Suppressor macrophage treated with lipopolysaccharide for 4 hours (primary cell): ENCODE data around the gene MYMK.
A peak's percentile ranks its signal among the peaks of the same experiment; 100 is the strongest.
"Not testable (repeated sequence)": the region's sequence is repeated elsewhere in the genome, so short reads cannot be mapped to it uniquely, and the experiment has no call there.

Source experiments
- DNase-seq: peaks from one replicate; pipeline ENCODE4 v3.0.0-alpha.2; 2020

The MYMK gene, protein sequence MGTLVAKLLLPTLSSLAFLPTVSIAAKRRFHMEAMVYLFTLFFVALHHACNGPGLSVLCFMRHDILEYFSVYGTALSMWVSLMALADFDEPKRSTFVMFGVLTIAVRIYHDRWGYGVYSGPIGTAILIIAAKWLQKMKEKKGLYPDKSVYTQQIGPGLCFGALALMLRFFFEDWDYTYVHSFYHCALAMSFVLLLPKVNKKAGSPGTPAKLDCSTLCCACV

GRCh38 chr9:133524679-133525228 is at the start of gene MYMK:
MYMK (minus strand) TSS chr9:133524959; CDS start chr9:133524844, 115 bp downstream.
- no peak for DNase-seq

DNA sequence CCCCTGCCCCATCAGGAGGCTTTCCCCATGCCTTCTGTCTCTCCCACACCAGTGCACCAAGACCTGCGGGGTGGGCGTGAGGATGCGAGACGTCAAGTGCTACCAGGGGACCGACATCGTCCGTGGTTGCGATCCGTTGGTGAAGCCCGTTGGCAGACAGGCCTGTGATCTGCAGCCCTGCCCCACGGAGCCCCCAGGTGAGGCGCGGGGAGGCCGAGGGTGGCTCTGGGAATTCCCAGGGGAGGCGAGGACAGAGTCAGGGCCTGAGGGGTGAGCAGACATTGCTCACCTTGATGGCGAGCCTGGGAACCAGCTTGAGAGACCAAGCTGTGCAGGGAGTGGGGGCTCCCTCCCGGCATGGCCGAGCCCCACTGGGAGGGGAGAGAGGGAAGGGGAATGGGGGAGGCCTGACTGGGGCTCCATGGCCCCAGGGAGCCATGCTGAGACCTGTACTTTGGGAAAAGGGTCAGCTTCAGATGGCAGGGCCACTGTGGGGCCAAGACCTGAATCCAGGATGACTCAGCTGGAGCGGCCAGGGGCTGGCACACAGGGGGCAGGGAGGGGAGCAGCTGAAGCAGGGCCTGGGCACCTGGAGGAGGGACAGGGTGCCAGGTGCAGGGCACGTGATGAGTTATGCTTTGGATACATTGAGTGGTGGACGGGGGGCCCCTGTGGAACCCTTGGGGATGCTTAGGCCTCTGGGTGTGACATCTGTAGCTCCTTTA is 49.2 kb upstream of the MYMK start:
- no peak for DNase-seq

GRCh38 chr9:133572821-133573361 is 48.1 kb upstream of the MYMK start:
- DNase-seq, result no peak

DNA sequence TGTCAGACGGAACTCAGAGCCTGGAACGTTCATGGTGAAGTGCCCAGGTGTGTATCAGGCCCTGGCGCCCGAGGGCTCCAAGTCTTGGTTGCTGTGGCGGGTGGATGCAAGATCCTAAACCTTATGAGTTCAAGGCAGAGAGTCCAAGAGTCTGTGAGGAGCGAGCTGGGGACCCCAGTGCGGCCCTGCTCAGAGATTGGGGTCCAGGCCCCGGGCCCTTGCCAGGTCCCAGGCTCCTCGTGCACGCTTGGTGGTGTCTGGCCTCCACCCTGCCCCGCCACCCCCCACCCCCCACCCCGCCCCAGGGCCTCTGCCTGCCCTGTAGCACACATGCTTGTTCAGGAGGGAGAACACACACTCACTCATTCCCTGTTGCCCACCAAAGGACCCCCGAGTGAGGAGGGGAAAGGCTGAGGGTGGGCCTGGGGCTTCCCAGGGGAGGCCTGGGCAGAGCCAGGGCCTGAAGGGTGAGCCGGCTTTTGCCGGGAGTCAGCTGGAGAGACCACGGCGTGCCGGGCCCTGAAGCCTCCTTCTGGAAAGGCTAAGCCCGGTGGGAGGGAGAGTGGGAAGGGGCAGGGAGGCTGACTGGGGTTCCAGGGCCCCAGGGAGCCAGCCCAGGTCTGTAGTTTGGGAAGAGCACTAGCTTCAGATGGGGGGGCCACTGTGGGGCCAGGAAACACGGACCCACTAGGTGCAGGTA is 47.3 kb upstream of the MYMK start:
- DNase-seq, result no peak

- DNase-seq, result no peak
These were observed 46.7 kb upstream of the MYMK start for GRCh38 chr9:133571391-133571890.

GRCh38 chr9:133570691-133571080 is 45.9 kb upstream of the MYMK start:
- no peak for DNase-seq

GRCh38 chr9:133569891-133570690 is 45.3 kb upstream of the MYMK start:
- DNase-seq, result no peak

- DNase-seq, result no peak
These were observed 44.5 kb upstream of the MYMK start for GRCh38 chr9:133569121-133569785.

DNA sequence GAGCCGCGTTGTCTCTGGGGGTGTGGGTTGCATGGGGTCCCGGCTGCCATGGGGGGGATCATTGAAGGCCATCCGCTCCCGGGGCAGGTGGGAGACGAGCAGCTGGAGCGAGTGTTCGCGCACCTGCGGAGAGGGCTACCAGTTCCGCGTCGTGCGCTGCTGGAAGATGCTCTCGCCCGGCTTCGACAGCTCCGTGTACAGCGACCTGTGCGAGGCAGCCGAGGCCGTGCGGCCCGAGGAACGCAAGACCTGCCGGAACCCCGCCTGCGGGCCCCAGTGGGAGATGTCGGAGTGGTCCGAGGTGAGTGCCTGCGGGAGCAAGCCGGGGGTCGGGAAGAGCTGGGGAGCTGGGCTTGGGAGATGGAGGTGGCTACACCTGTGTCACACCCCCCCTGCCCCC is 43.4 kb upstream of the MYMK start:
- DNase-seq, result no peak

- no peak for DNase-seq
These were observed 42.1 kb upstream of the MYMK start for GRCh38 chr9:133566817-133567216.

- no peak for DNase-seq
These were observed 41.6 kb upstream of the MYMK start for GRCh38 chr9:133566382-133566781.

DNA sequence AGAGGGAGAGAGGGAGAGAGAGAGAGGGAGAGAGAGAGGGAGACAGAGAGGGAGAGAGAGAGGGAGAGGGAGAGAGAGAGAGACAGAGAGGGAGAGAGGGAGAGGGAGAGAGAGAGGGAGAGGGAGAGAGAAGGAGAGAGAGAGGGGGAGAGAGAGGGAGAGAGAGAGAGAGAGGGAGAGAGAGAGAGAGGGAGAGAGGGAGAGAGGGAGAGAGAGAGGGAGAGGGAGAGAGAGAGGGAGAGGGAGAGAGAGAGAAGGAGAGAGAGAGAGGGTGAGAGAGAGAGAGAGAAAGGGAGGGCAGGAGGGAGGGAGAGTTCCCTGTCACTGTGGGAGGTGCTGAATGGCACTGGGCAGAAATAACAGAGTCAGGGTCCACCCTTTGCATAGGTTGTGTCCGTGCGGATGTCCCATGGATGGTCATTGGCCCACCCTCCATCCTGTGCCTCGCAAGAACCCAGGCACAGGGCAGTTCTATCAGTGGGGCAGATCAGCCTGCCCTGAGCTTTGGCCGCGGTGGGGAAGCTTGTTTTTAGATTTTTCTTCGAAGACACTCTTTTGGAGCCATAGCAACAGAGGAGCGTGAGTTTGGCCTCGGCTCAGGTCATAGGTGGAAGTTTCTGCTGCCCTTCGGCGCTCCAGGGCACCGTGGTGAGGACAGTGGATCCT is 39.8 kb upstream of the MYMK start:
- no peak for DNase-seq

GRCh38 chr9:133563814-133564213 is 39.1 kb upstream of the MYMK start:
- not testable (repeated sequence) for DNase-seq

DNA sequence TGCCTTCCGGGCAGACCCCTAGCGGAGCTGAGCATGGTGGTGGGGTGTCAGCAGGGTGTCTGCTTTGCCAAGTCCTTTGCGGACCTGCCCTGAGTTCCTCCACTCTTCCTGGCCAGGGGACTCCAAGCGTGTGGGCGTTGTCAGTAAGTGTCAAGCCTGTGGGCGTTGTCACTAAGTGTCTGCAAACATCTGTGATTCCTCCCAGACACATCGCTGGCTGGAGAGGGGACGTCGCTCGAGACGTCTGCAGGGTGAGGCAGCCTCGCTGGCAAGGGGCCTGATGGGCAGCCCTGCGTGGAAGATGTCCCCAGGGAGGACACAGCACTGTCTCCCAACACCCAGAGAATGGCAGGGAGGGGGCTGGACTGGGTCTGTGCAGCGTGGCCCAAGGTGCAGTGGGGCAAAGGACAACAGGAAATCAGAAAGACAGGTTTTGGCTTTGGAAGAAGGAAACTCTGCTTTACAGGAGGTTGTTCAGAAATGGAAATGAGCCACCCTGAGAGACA is 38.6 kb upstream of the MYMK start:
- no peak for DNase-seq

- DNase-seq, result no peak
These were observed 38.0 kb upstream of the MYMK start for GRCh38 chr9:133562611-133563290.

- no peak for DNase-seq
These were observed 37.3 kb upstream of the MYMK start for GRCh38 chr9:133561976-133562554.

DNA sequence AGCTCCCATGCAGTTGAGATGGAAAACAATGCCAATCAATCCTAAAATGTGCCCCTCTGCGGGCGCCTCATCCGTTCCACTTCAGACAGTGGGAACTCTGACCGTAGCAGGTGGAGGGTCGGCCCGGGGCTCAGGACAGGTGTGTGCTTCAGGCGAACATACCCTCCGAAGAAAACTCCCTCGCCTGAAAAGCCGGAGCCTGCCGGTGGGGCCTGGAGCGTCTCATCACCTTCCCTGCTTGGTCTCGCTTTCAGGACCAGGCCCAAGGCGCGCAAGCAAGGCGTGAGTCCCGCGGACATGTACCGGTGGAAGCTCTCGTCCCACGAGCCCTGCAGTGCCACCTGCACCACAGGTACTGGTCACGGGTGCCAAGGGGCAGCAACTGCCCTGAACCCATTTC is 36.2 kb upstream of the MYMK start:
- no peak for DNase-seq

DNA sequence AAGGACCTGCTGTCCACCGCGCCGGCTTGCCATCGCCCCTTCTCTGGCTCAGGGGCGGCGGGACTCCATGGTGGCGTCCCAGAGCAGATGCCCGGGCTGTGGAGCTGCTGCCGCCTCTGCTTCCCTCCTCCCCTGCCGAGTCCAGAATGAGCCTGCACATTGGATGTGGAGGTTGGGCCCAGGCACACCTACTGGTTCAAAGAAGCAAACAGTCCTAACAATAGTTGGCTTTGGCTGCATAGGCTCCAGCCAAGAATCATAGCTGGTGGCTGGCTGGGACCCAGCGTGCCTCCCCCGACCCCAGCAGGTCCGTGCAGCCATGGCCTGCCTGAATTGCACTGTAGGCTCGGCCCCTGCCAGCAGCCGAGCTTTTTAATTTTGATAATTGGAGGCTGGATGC is 35.6 kb upstream of the MYMK start:
- no peak for DNase-seq

GRCh38 chr9:133558191-133559126 is 33.7 kb upstream of the MYMK start:
- DNase-seq, result peak; percentile 47
